H1 (cell line): ENCODE results near the gene LECT2. TPM values are rescaled to one million over a fixed set of nuclear protein-coding genes. Genes with fewer than 3 reads are reported as not detected.

Experiments
- CTCF ChIA-PET: fragments of 300-600 bp; sonication (Branson Sonifier 250); formaldehyde crosslinking; loops from one replicate; lab custom pipeline; 2021; ENCODE audit not compliant: partially characterized antibody; lab: Charles Lee
- POLR2A ChIA-PET: fragments of 300-600 bp; sonication (Branson Sonifier 250); formaldehyde crosslinking; loops from one replicate; lab custom pipeline; 2021; ENCODE audit warnings: inconsistent platforms; ENCODE audit not compliant: partially characterized antibody; lab: Charles Lee
- DNase-seq, 2 experiments: peaks; one replicate each; pipeline versions ENCODE4 v3.0.0 to v3.0.0-alpha.2; 2010 to 2022; ENCODE audit warnings: low spot score in 2 of 2, low read depth in 1 of 2, mixed read lengths in 1 of 2
- FAIRE-seq: peaks from 2 replicates; lab custom pipeline; 2011; peaks lifted over from hg19 to GRCh38; lab: Jason Lieb, UNC
- H2AFZ ChIP-seq: 2 replicates; pipeline ENCODE4 v1.8.1; 2012; ENCODE audit warnings: low read length, inconsistent platforms
- H2AK5ac ChIP-seq: 2 replicates; pipeline ENCODE4 v1.6.1; 2013; ENCODE audit warnings: low read depth, low read length
- H2BK120ac ChIP-seq: replicated peaks from 2 replicates; pipeline ENCODE3; 2013; ENCODE audit warnings: low read depth, low read length, inconsistent platforms
- H2BK12ac ChIP-seq: 2 replicates; pipeline ENCODE4 v1.6.1; 2013; ENCODE audit warnings: low read depth, low read length
- H2BK15ac ChIP-seq: 2 replicates; pipeline ENCODE4 v1.6.1; 2013; ENCODE audit warnings: low read length
- H2BK20ac ChIP-seq: 2 replicates; pipeline ENCODE4 v1.6.1; 2013; ENCODE audit warnings: low read length
- H2BK5ac ChIP-seq: 2 replicates; pipeline ENCODE4 v1.6.1; 2013; ENCODE audit warnings: low read depth, low read length
- H3K14ac ChIP-seq: 2 replicates; pipeline ENCODE4 v1.6.1; 2013; ENCODE audit warnings: inconsistent platforms; ENCODE audit not compliant: insufficient read length
- H3K18ac ChIP-seq: 2 replicates; pipeline ENCODE4 v1.6.1; 2013; ENCODE audit warnings: low read length; ENCODE audit errors: extremely low read depth
- H3K23ac ChIP-seq: 2 replicates; pipeline ENCODE4 v1.6.1; 2013; ENCODE audit warnings: inconsistent platforms; ENCODE audit not compliant: insufficient read length
- H3K23me2 ChIP-seq: 2 replicates; pipeline ENCODE4 v1.6.1; 2013; ENCODE audit warnings: low read depth, low read length
- H3K27ac ChIP-seq: 2 replicates; pipeline ENCODE4 v1.6.1; 2011; ENCODE audit warnings: low read depth, low read length, inconsistent platforms
- H3K27me3 ChIP-seq, 4 experiments: replicated peaks in 1 of 4; 1 replicate in 1 of 4; 2 replicates in 3 of 4; pipeline versions ENCODE4 v1.6.1 to v1.8.1; 2011 to 2013; ENCODE audit warnings: low read length in 3 of 4, mild to moderate bottlenecking in 3 of 4, inconsistent platforms in 2 of 4, mixed read lengths in 2 of 4, moderate library complexity in 1 of 4; ENCODE audit not compliant: control insufficient read depth in 3 of 4, insufficient read depth in 3 of 4; ENCODE audit errors: extremely low read depth in 1 of 4
- H3K36me3 ChIP-seq, 4 experiments: 2 replicates each; pipeline versions ENCODE4 v1.6.1 to v1.8.1; 2011 to 2013; ENCODE audit warnings: mild to moderate bottlenecking in 4 of 4, low read length in 3 of 4, moderate library complexity in 2 of 4, control low read depth in 1 of 4, inconsistent platforms in 1 of 4; ENCODE audit not compliant: insufficient read depth in 4 of 4, control insufficient read depth in 2 of 4
- H3K4ac ChIP-seq: replicated peaks from 2 replicates; pipeline ENCODE3; 2013; ENCODE audit warnings: low read length, low read depth, mixed read lengths, inconsistent platforms; ENCODE audit not compliant: insufficient read length
- H3K4me1 ChIP-seq, 4 experiments: replicated peaks in 1 of 4; 1 replicate in 1 of 4; 2 replicates in 3 of 4; pipeline versions ENCODE4 v1.6.1 to v1.8.1; 2011 to 2013; ENCODE audit warnings: low read length in 3 of 4, inconsistent platforms in 2 of 4, mixed read lengths in 1 of 4; ENCODE audit not compliant: insufficient read depth in 4 of 4, control insufficient read depth in 3 of 4
- H3K4me2 ChIP-seq, 2 experiments: 2 replicates each; pipeline versions ENCODE4 v1.6.1 to v1.8.1; 2011 to 2013; ENCODE audit warnings: low read depth in 2 of 2, low read length in 2 of 2, control low read depth in 1 of 2, inconsistent platforms in 1 of 2, mild to moderate bottlenecking in 1 of 2; ENCODE audit not compliant: insufficient read depth in 1 of 2
- H3K4me3 ChIP-seq, 4 experiments: fragments of 200-600, 300-600 bp in 1 of 4; sonication (generic), shearing (Covaris generic), sonication (Bioruptor Twin) in 1 of 4; 2 replicates each; pipeline versions ENCODE4 v1.5.1 to v1.8.1; 2011 to 2016; ENCODE audit warnings: low read length in 4 of 4, low read depth in 3 of 4, control low read depth in 2 of 4, inconsistent platforms in 2 of 4, mild to moderate bottlenecking in 2 of 4, mixed read lengths in 1 of 4, moderate library complexity in 1 of 4; ENCODE audit not compliant: insufficient read depth in 2 of 4; ENCODE audit errors: extremely low read depth in 1 of 4
- H3K56ac ChIP-seq: replicated peaks from 2 replicates; pipeline ENCODE3; 2013; ENCODE audit warnings: low read depth, mild to moderate bottlenecking, mixed read lengths, low read length, inconsistent platforms; ENCODE audit not compliant: insufficient read length
- H3K79me1 ChIP-seq: 2 replicates; pipeline ENCODE4 v1.6.1; 2013; ENCODE audit warnings: low read depth, low read length, control low read depth
- H3K79me2 ChIP-seq, 2 experiments: 2 replicates each; pipeline versions ENCODE4 v1.6.1 to v1.8.1; 2012 to 2013; ENCODE audit warnings: low read length in 2 of 2, mild to moderate bottlenecking in 2 of 2, inconsistent platforms in 1 of 2; ENCODE audit not compliant: insufficient read depth in 2 of 2, control insufficient read depth in 1 of 2
- H3K9ac ChIP-seq, 4 experiments: replicated peaks in 1 of 4; 1 replicate in 1 of 4; 2 replicates in 3 of 4; pipeline versions ENCODE4 v1.6.1 to v1.8.1; 2011 to 2013; ENCODE audit warnings: low read depth in 3 of 4, low read length in 3 of 4, control low read depth in 2 of 4, mild to moderate bottlenecking in 2 of 4, moderate library complexity in 2 of 4, inconsistent platforms in 1 of 4; ENCODE audit errors: extremely low read depth in 1 of 4
- H3K9me3 ChIP-seq, 2 experiments: 2 replicates each; pipeline versions ENCODE4 v1.6.1 to v1.8.1; 2012 to 2013; ENCODE audit warnings: mild to moderate bottlenecking in 2 of 2, moderate library complexity in 2 of 2, control low read depth in 1 of 2, inconsistent platforms in 1 of 2, low read depth in 1 of 2, low read length in 1 of 2, mixed read lengths in 1 of 2; ENCODE audit not compliant: insufficient read depth in 2 of 2
- H4K20me1 ChIP-seq, 2 experiments: replicated peaks in 1 of 2; 2 replicates each; pipeline versions ENCODE3 to v1.8.1; 2011 to 2013; ENCODE audit warnings: inconsistent platforms in 2 of 2, low read length in 2 of 2, mild to moderate bottlenecking in 1 of 2; ENCODE audit not compliant: insufficient read depth in 2 of 2, control insufficient read depth in 1 of 2
- H4K5ac ChIP-seq: 2 replicates; pipeline ENCODE4 v1.6.1; 2013; ENCODE audit warnings: low read length, low read depth, mixed read lengths, inconsistent platforms; ENCODE audit not compliant: insufficient read length
- H4K8ac ChIP-seq: 2 replicates; pipeline ENCODE4 v1.8.0; 2013; ENCODE audit warnings: mild to moderate bottlenecking, moderate library complexity, low read length, inconsistent platforms; ENCODE audit not compliant: insufficient read depth; ENCODE audit errors: extremely low read depth
- H4K91ac ChIP-seq: replicated peaks from 2 replicates; pipeline ENCODE3; 2013; ENCODE audit warnings: low read length, mixed read lengths, inconsistent platforms; ENCODE audit not compliant: insufficient read length
- BRCA1 ChIP-seq: IDR thresholded peaks from 2 replicates; pipeline ENCODE4 v1.6.1; 2012; ENCODE audit warnings: low read depth, low read length, improper control_type of control experiment
- CHD1 ChIP-seq: IDR thresholded peaks from 2 replicates; pipeline ENCODE4 v1.6.1; 2012; ENCODE audit warnings: low read depth, low read length, improper control_type of control experiment
- CHD2 ChIP-seq: IDR thresholded peaks from 2 replicates; pipeline ENCODE4 v1.6.1; 2012; ENCODE audit warnings: low read length, improper control_type of control experiment
- NANOG ChIP-seq: IDR thresholded peaks from 2 replicates; pipeline ENCODE4 v1.6.1; 2011; ENCODE audit warnings: low read length, low read depth, mild to moderate bottlenecking, inconsistent platforms; ENCODE audit not compliant: insufficient read depth, poor library complexity, severe bottlenecking
- PHF8 ChIP-seq: fragments of 200-600 bp; sonication (generic); conservative IDR thresholded peaks from 2 replicates; pipeline ENCODE4 v1.7.1; 2012; ENCODE audit warnings: low read depth, mild to moderate bottlenecking, inconsistent platforms, low read length, moderate library complexity
- SAP30 ChIP-seq: fragments of 300-600 bp; sonication (generic); IDR thresholded peaks from 2 replicates; pipeline ENCODE4 v1.7.1; 2012; ENCODE audit warnings: low read length, moderate library complexity, mild to moderate bottlenecking, inconsistent platforms; ENCODE audit not compliant: insufficient read depth, insufficient replicate concordance
- SRF ChIP-seq: IDR thresholded peaks from 2 replicates; pipeline ENCODE4 v1.6.1; 2011; ENCODE audit warnings: mild to moderate bottlenecking, low read depth, low read length, moderate library complexity
- TAF7 ChIP-seq: optimal IDR thresholded peaks from 2 replicates; pipeline ENCODE3; 2011; ENCODE audit warnings: low read depth, mild to moderate bottlenecking, inconsistent platforms, low read length, moderate library complexity, borderline replicate concordance
- ZNF274 ChIP-seq: IDR thresholded peaks from 2 replicates; pipeline ENCODE4 v1.7.0; 2012; ENCODE audit warnings: low read length, borderline replicate concordance; ENCODE audit errors: extremely low read depth
- WGBS, 2 experiments: shearing (Covaris generic) in 1 of 2; methylation state at CpG; one replicate each; pipeline versions ENCODE4 v1.1.6 to v1.1.7; 2013 to 2015; ENCODE audit warnings: low lambda C conversion rate in 2 of 2, mixed read lengths in 2 of 2, inconsistent platforms in 1 of 2, low coverage in 1 of 2, missing lambda C conversion rate in 1 of 2; ENCODE audit not compliant: insufficient replicate concordance in 2 of 2, insufficient coverage in 1 of 2, insufficient read length in 1 of 2; ENCODE audit errors: extremely low coverage in 1 of 2, missing lambda C conversion rate in 1 of 2; 5-methylcytosine and 5-hydroxymethylcytosine counted together
- polyA plus RNA-seq, 7 experiments: library from polyadenylated mRNA; depleted of rRNA in 3 of 7; stranded (reverse) in 5 of 7; unstranded in 2 of 7; fragments of >200 nt in 5 of 7; fragments of 200-250 nt in 2 of 7; gene quantifications; 1 replicate in 5 of 7; 2 replicates in 1 of 7; 4 replicates in 1 of 7; pipeline versions ENCODE4 v1.2.1 to v1.2.3, GENCODE V29; 2011 to 2013; ENCODE audit warnings: missing spikeins in 2 of 7, mixed read lengths in 2 of 7
- total RNA-seq: library from RNA; stranded (reverse); fragmentation: NEBNext Ultra II Directional; extraction: Animal tissue kit (Norgen Biotek cat#: 25700); gene quantifications from 2 replicates; pipeline ENCODE4 v1.2.1, GENCODE V29; 2021

The LECT2 gene
- total and polyA plus RNA-seq, 2 of the 8 experiments (the other 6 are each of a cell fraction or from before 2014, with no cell fraction given) = not detected

DNA sequence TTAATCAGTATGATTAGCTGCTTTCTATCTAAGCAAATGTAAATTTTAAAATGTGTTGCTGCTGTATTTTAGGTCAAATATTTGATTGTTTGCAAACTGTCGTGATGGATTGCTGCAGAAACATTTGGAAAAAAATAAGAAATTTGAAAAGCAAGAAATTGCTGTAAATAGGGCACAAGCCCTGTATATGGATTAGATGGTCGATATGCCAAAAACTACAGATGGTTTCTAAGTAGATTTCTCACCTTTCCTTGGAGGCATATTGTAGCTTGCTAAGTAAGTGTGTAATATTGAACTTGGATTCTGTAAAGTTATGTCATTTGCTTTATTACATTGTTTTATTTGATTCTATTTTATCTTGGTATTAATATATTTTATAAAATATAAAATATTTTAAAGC, 13.1 kb downstream of the LECT2 start:
- no peak for FAIRE-seq
- Histone ChIP-seq H2BK5ac (no peak overlapping the region), H3K9ac (no peak overlapping the region), H3K56ac (no peak overlapping the region), H3K4me2 (no peak overlapping the region), H3K23me2 (no peaks in the 10 kb centered on the region), H3K23ac (no peak overlapping the region), H4K91ac (no peak overlapping the region), H2AFZ (no peak overlapping the region), H2BK120ac (no peak overlapping the region), H3K36me3 (no peaks in the 10 kb centered on the region), H4K5ac (no peak overlapping the region), H2BK20ac (no peak overlapping the region), H4K20me1 (no peaks in the 10 kb centered on the region), H3K79me2 (no peaks in the 10 kb centered on the region), H3K27me3 (no peaks in the 10 kb centered on the region), H2AK5ac (no peak overlapping the region), H3K18ac (no peak overlapping the region), H2BK15ac (no peak overlapping the region), H4K8ac (no peak overlapping the region), H3K4me3 (no peak overlapping the region), H3K4me1 (peaks cover 0 to 1% (median 0%) of the 10 kb centered on the region in 4 experiments; a peak in 1 of 7 replicates), H3K14ac (no peak overlapping the region), H3K79me1 (no peaks in the 10 kb centered on the region), H3K27ac (no peak overlapping the region), H3K4ac (no peak overlapping the region), H2BK12ac (no peak overlapping the region), H3K9me3 (no peaks in the 10 kb centered on the region)
- no peak for DNase-seq
- POLR2A ChIA-PET = interaction anchor here (0.7 kb wide), 1 partner anchor 191 kb away, joined by 3 read pairs; the partner anchor contains the start of gene SMAD5
- no peak for TF ChIP-seq SAP30
- TF ChIP-seq SRF = no peak
- no peak for TF ChIP-seq CHD1
- TF ChIP-seq TAF7 = no peak
- no peak for TF ChIP-seq BRCA1
- no peak for TF ChIP-seq PHF8
- TF ChIP-seq NANOG = no peak
- no peak for TF ChIP-seq CHD2
- TF ChIP-seq ZNF274 = no peak
- CTCF ChIA-PET = interaction anchor here (0.8 to 3.7 kb wide), 9 partner anchors 10 to 141 kb away, joined by 3 to 15 read pairs (median 4); no protein-coding TSS in a partner anchor
- WGBS, 2 experiments = 90% methylated on average over 2 of the region's 2 CpGs; no CpG with 5 or more reads in 1 of the 2 experiments
